HEK293T (cell line): ENCODE data around the gene AAR2.

Source experiments
- BHLHE40 ChIP-seq: fragments of 450-650 bp; IDR thresholded peaks from 2 replicates; pipeline ENCODE4 v1.6.1; 2016; ENCODE audit warnings: mild to moderate bottlenecking, moderate library complexity, borderline replicate concordance
- ELF4 ChIP-seq: fragments of 450-650 bp; IDR thresholded peaks from 2 replicates; pipeline ENCODE4 v1.6.1; 2017; ENCODE audit warnings: antibody characterized with exemption
- FOXK2 ChIP-seq: fragments of 450-650 bp; IDR thresholded peaks from 2 replicates; pipeline ENCODE4 v1.6.1; 2016; ENCODE audit warnings: mild to moderate bottlenecking
- L3MBTL2 ChIP-seq: fragments of 450-650 bp; conservative IDR thresholded peaks from 2 replicates; pipeline ENCODE4 v1.6.1; 2016; ENCODE audit warnings: mild to moderate bottlenecking
- PKNOX1 ChIP-seq: fragments of 450-650 bp; IDR thresholded peaks from 2 replicates; pipeline ENCODE4 v1.6.1; 2016
- SP1 ChIP-seq: fragments of 450-650 bp; IDR thresholded peaks from 2 replicates; pipeline ENCODE4 v1.6.1; 2017
- SUZ12 ChIP-seq: fragments of 450-650 bp; IDR thresholded peaks from 2 replicates; pipeline ENCODE4 v1.6.1; 2016; ENCODE audit warnings: mild to moderate bottlenecking
- TARDBP ChIP-seq: fragments of 450-650 bp; IDR thresholded peaks from 2 replicates; pipeline ENCODE4 v1.6.1; 2016

DNA sequence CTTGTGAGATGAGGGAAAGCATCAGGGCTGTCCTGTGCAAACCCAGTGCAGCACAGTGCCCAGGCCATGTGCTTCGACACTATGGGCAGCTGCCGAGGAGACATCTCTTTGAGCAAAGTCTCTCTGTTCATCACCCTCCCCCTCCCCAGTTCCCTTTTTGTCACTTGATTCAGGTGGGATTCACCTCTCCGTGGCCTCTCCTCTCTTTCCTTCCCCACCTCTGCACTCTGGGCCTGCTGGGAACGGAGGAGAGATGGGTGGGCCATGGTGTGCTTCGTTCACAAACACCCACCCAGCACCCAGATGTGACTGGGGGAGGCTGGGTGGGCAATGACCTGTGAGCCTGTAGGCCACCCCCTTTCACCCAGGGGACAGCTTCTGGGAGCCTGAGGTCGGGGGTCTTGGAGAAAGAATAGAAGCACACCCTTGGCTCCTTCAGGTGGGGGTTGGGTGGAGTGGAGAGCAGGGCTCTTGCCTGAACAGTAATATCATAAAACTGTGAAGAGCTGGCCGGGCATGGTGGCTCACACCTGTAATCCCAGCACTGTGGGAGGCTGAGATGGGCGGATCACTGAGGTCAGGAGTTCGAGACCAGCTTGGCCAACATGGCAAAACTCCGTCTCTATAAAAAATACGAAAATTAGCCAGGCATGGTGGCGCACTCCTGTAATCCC, 36.4 kb downstream of the AAR2 start:
- TF ChIP-seq SP1: no peak
- no peak for TF ChIP-seq PKNOX1
- no peak for TF ChIP-seq TARDBP
- TF ChIP-seq SUZ12: no peak
- TF ChIP-seq FOXK2: no peak
- TF ChIP-seq L3MBTL2: no peak
- TF ChIP-seq BHLHE40: no peak
- no peak for TF ChIP-seq ELF4
